GM21619 (cell line): ENCODE data around the gene NR3C2.
A peak's percentile ranks its signal among the peaks of the same experiment; 100 is the strongest.
"Not testable (repeated sequence)": the region's sequence is repeated elsewhere in the genome, so short reads cannot be mapped to it uniquely, and the experiment has no call there.

Experiments
- ATAC-seq: cut with Tn5 transposase; IDR thresholded peaks from one replicate; pipeline ENCODE4 v1.9.1; 2021; ENCODE audit not compliant: unreplicated experiment

The NR3C2 gene

GRCh38 chr4:148225639-148226038 is 216.6 kb downstream of the NR3C2 start:
- ATAC-seq, result no peak

DNA sequence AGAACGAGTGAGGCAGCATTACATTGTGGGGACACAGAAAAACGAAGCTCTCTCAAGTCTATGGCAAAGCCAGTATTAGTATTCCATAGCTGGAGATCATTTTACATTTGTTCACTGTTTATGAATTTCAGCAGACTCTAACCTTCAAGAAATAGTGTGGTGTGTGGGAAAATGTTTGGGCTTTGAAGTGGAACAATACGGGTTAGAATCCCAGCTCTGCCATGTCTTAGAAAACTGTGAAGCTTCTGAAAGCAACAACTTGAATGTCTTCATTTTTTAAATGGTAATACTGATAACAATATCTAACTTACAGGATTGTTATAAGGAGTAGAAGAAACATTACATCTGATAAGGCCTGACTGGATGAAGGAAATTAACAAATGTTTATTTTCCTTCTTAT is 217.7 kb downstream of the NR3C2 start:
- ATAC-seq, result no peak

DNA sequence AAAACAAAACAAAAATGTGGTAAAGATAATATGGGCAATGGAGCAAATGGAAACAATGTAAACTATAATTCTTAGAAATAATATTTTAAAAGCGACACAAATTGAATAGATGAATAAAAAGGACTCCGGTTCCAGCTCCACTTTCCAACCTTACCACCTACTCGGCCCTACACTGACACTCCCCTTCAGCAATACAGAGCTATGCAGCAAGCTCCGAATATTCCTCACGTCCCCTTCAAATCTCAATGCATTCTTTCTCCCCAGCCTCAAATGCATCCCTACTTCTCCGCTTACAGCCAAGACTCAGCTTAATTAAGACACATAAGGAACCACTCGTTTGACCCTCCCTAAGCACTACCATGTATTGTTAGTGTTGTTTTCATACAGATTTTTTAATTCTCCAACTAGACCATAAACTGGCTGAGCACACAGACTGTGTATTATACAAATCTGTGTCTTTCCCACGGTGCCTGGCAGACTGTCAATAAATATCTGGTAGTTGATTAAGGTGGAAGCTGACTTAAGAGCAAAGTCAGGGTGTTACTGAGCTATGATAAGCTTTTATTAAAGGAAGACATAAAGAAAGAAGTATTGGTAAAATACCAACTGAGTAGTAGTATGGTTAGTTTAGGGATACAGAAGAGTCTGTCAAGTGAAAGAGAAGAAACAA is 219.1 kb downstream of the NR3C2 start:
- no peak for ATAC-seq

DNA sequence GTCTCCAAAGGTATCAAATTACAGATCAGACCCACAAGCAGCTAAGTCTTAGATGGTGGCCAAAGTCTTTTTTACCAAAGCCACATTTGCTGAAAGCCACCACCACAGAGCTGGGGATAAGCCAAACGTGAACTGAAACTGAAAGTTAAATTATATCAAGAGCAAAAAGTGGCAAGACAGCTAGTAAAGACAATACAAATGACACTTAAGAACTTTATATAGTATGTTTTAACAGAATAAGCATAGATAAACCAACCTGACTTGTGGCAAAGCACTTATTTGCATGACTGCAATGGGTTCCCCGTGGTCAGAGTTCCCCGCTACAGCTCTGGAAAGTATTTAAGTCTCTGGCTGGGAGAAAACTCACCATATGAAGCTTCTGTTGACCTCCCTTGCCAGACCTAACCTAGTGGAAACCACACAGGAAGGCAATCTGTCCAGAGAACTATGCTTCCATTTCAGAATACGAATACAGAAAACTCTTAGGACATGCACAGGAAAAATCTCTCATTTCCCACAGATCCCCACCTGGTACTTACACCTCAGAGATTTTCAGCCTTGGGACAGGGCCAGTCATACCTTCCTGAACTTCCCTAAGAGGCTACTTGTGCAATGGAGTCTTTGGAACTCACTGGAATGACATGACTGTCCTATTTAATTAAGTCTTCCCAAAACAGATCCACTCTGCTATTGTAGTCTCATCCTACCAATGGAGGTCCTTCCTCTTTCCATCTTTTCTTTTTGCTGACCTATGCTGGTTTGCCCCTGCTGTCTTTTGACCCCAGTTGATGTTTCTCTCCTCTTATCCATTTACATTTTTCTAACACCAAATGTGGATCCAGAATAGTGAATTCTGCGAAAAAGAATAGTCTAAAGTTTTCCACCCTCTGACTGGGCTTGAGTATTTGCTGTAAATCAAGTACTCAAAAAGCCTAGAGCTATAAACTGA is 225.1 kb downstream of the NR3C2 start:
- ATAC-seq, result peak; percentile 89

DNA sequence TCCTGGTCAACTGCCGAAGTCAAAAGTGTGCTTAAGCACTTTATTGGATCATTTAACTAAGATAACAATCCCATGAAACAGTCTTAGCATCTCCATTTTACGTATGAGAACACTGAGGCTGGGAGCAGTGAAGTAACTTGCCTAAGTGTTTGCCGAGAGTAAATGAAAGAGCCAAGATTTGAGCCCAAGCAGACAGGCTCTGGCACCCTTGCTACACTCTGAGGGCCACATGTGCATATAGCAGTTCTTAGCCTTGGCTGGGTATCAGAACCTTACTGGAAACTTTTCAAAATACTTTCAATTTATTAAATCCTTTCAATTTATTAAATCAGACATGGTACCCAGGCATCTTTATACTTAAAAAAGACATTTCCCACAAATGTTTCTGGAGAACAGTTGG is 225.9 kb downstream of the NR3C2 start:
- ATAC-seq, result no peak

- no peak for ATAC-seq
Observed at GRCh38 chr4:148215202-148215601, 227.0 kb downstream of the NR3C2 start.

DNA sequence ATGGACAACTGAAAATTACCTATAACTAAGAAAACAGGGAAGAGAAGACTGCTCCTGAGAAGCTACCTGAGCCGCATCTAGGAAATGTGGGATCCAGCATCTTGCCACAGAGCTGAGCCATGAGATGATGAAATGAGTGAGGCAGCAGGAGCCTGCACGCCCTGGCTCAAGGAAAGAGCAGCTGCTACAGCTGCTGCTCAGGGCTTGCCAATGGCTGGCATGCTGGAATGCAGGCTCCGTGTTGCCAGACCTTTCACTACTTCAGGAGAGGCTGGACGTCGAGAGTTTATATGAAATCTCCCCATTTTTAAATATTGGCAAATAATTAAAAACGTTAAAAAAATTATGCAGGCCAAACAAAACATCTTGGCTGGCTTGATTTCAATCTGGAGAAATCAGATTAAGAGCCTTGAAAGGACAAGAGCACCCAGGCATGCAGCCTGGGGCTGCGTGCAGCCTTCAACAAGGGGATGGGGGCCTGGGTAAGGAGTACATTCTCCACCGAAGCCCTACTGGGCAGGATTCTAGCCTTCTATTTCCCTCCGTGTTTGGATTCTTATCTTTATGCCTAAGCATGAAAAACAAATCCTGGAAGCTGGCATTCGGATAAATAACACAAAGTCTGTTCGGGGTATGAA is 227.6 kb downstream of the NR3C2 start:
- ATAC-seq, result no peak

DNA sequence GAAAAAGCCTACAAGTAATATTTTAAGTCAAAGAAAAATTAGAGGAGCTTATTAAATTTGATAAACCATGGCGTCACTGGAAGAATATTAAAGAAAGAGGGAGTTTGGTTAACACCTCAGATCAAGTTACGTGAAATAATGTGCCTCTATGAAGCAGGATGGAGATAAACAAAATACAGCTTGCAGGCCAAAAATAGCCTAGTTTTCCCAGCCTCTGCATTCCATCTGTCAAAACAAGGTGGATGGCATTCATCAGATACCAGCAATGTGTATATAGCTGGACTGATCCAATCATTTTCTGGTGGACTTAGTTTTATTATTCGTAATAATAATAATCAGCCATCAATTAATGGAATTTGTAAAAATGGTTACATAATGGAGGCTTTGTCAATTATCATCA is 230.7 kb downstream of the NR3C2 start:
- no peak for ATAC-seq

- ATAC-seq, result no peak
Observed at GRCh38 chr4:148210661-148211060, 231.6 kb downstream of the NR3C2 start.

DNA sequence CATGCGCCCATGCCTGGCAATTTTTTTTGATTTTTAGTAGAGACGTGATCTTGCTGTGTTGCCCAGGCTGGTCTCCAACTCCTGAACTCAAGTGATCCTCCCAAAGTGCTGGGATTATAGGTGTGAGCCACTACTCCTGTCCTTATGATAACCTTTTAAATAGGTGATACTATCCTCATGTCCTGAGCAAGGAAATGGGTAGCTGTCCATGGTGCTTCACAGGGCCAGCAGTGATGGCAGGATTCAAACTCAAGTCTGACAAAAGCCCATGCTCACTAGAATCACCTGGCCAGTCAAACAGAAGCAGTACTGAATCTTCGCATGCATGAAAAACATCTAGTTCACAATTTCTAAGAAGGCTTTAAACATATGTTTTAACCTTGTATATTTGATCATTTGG is 235.1 kb downstream of the NR3C2 start:
- ATAC-seq, result no peak

DNA sequence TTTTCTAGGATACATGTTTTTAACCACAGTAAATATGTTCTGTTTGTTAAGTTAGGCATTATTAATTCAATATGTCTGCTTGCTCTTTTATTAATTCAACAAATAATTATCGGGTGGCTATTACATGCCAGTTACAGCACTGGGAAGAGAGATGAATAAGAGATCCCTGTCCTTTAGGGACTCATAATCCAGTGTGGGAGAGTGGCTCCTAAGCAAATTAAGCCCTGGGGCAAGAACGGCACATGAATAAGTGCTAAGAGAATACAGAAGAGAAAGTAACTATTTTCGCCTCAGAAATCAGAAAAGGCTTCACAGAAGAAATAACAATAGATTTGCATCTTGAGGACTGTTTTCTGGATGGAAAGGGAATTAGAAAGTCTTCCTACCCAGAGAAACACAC is 236.7 kb downstream of the NR3C2 start:
- no peak for ATAC-seq

DNA sequence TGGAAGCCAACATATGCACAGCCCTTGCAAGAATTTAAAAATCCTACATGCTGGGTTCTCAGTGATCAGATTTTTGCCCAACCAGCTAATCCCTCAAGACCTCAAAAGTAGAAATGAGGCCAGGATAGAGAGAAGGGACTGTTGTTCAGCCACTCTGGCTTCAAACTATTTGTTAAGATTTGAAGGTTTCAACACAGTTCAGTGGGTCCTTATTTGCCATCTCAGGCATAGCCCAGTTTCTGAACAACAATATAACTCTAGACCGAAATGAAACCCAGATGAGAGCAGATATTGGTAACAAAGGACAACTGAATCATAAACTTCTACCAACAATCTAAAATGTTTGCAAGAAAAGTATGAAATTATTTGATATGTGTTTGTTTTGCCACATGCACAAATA is 237.3 kb downstream of the NR3C2 start:
- no peak for ATAC-seq

- ATAC-seq, result no peak
Observed at GRCh38 chr4:148204171-148204570, 238.0 kb downstream of the NR3C2 start.

DNA sequence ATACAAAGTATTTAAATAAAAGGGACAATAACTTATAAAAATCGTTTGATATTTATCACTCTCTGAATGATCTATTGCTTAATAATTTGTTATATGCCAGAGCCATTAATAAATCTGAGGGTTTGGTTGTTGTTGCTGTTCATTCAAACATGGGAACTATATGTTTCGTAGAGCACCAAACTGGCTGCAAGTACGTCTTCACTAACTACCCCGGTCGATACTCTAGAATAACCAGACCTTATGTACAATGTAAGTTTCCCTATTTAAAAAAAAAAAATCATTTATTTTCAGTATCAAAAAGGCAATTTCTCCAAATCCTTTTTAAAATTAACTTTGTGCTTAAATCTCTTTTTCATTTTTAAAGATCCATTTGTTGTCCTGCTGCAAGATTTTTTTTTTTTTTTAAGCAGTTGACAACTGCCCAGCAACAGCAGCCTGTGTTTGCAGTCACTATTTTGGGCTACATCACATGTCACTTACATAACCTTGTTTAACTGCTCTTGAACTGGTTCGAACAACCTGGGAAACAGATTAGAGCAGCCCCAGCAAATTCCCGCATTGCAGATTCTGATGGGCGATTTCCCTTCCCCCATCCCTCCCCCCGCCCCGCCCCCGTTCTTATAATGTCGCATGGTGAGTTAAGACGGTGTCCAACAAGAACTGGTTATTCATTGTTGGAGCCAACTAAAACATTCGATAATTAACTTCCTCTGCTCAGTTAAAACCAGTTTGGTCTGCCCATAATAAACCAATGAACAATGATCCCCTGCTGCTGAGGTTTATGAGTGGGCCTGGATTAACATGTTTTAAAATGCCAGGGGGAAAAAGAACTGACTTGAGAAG is 238.9 kb downstream of the NR3C2 start:
- ATAC-seq, result no peak

DNA sequence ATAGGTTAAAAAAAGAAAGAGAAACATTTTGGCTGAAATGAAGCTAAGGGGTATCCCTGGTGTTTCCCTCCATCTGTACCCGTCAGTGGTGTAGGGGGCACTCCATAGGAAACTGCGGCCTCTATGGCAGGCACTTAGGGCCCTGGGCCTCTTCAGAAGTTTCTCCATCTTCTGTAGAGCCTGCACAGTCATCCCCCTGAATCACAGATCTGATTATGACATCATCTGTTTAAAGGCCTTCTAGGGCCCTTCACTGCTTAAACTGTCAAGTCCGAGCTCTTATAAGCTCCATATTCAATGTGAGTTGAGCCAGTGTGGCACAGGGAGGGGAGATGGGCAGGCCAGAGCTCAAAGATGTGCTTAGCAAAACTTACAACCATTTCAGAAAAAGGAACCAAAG is 241.3 kb downstream of the NR3C2 start:
- no peak for ATAC-seq

DNA sequence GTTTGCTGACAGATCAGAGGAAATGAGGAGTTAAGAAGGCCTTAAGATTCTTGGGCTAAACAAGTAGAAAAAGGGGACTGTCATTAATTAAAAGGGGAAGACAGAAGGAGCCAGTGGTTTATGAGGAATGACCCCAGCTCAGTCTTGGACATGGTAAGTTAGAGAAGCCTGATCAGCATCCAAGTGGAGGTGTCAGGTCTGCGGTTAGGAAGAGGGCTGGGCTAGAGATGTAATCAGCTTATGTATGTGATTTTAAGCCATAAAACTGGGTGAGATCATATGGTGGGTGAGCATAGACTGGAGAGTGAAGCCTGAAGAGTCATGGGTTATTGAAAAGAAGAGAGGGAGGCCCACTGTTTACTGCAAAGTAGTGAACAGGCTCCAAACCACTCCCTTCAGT is 246.1 kb downstream of the NR3C2 start:
- ATAC-seq, result no peak

DNA sequence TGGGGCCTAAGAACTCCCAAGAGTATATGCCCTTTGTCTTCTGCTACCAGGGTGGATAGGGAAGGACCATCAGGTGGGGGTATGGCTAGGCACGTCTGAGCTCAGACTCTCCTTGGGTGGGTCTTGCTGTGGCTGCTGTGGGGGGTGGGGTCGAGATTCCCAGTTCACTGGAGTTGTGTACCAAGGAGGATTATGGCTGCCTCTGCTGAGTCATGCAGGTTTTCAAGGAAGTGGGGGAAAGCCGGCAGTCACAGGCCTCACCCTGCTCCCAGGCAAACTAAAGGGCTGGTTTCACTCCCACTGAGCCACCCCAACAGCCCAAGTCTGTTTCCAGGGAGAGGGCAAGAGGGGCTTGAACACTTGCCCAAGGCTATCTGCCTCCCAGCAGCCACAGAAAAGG is 249.7 kb downstream of the NR3C2 start:
- ATAC-seq, result no peak

- not testable (repeated sequence) for ATAC-seq
Observed at GRCh38 chr4:148187454-148188222, 254.6 kb downstream of the NR3C2 start.

DNA sequence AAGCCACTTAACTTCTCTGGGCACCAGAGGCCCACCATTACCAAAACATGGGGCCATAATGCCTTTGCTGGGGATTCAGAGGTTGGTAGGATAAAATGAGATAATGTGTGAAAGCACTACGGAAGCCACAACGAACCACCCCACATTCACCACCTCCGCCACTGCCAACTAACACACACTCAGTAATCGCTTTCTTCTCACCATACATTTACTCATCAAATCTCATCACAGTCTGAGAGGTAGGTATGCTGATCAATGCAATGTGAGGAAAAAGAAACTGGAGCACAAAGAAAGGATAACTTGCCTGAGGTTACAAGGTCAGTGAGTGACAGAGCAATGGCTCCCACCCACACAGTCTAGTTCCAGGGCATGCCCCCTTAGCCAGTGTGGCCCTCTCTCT is 257.3 kb downstream of the NR3C2 start:
- ATAC-seq, result no peak

- no peak for ATAC-seq
Observed at GRCh38 chr4:148182230-148182911, 259.8 kb downstream of the NR3C2 start.
